SKM-1 treated with dmso at 0.1 percent for 144 hours (cell line): Measurements from ENCODE around the gene TSPEAR.
"Not testable (repeated sequence)": the region's sequence is repeated elsewhere in the genome, so short reads cannot be mapped to it uniquely, and the experiment has no call there.

Experiments used
- DNase-seq: peaks from one replicate; lab custom pipeline; 2025; ENCODE audit not compliant: unreplicated experiment; lab: John Stamatoyannopoulos, UW

The TSPEAR gene

DNA sequence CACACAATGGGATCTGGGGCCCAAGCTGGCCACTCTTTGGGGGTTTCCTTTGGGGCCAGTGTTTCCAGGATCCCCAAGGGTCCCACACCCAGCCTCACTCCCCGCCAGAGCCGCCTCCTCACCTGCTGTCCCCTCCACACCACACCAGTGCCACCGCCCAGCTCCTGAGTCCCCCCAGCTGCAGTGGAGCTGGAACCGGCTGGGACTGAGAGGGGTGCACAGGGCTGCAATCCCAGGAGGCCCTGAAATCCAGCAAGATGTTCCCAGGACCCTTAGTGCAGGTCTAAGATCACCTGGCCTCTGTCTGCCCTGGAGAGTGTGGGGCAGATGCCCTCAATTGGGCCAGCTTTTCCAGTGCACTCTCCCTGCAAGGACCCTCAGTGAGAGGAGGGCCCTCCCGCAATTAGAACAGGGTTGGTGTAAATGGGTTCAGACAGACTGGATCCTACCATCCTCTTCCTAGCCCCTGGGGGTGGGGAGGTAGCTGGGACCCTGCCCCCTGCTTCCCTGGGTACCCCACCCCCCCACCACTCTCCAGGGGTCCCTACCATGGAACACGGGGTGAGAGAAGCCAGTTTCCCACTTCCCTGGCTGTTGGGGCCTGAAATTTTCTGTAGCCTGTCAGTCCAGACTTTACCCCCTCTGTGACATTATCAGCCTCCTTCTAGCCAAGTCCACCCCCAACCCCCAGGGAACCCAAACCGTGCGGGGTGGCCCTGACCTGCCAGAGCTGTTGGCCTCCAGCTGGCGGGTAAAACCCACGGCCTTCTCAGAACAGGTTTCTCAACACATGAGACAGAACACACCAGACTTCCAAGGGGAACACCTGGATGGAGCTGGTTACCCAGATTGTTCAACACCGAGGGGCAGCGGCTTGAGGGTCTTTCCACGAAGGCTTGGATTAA lies 7.4 kb downstream of the TSPEAR start:
- DNase-seq: no peak

DNA sequence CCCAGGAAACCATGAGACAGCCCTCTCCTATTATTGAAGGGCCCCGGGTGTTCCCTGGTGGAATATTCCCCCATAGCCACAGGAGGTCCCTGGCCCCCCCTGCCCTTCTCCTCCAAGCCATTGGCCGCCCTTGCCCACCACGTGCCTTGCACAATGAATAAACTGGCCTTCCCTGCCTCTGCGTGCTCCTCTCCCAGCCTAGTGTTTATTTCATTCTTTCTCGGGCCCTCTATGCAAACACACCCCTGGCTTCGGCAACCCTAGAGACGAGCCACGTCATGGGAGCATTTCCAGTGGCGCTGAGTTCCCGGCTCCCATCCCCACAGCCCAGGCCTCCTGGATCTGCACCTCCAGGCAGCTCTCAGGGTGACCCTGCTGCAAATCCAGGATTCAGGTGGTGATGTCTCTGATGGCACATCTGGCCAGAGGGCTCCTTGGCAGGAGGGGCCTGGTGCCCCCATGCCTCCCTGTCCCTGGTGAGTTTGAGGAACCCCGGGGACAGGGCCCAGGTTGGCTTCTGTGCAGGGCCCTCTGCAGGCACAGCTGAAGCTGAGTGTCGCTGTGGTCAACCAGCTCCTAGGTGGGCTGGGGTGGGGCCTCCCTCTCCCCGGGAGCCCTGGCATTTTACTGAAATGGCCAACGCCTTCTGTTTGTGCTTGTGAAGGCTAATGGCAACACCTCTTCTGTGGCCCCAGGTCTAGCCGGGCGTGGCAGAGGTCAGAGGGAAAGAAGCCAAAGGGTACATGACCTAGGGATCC lies 8.2 kb downstream of the TSPEAR start:
- DNase-seq: no peak

- DNase-seq: no peak
Measured at GRCh38 chr21:44702111-44702972, 9.0 kb downstream of the TSPEAR start.

GRCh38 chr21:44701541-44701940 lies 9.8 kb downstream of the TSPEAR start:
- no peak for DNase-seq

- no peak for DNase-seq
Measured at GRCh38 chr21:44701023-44701400, 10.4 kb downstream of the TSPEAR start.

DNA sequence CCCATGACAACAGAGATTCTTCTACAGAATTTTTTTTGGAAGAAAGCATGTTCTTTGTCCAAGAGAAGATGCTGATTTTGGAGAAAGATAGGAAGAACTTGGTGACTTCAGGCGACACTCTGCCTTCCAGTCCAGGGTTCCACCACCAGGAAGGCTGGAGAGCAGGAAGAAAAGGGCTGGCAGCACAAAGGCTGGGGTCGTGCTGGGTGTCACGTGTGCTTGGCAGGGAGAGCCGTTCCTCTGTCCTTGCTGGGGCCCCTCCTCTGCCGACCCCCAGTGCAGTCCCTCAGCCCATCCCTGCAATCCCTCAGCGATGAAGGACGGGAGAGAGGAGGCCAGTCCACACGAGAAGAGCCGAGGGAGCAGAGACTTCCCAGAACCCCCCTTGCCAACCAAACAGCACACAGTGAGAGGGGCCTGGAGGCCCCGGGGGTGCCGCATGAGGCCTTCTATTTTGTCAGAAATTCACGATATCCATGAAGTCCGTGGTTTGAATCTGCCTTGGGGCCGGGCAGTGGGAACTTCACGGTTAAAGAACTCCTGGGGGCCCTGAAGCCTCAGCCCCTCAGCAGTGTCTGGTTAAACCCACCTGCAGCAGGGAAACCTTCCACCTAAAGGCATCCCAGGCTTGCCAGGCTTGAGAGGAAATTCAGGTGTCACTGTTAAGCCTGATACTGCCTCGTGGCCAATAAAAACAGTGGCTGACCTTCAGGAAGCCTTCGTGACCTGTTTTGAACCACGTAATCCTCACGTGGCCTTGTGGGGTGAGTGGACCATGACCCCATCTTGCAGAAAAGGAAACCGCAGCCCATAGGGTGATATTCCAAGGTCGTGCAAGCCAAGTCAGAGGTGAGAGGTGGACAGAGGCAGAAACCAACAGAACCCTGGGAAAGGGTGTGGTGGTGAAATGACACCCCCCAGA lies 11.0 kb downstream of the TSPEAR start:
- no peak for DNase-seq

GRCh38 chr21:44699502-44700001 lies 11.8 kb downstream of the TSPEAR start:
- DNase-seq: no peak

GRCh38 chr21:44697811-44698734 lies 13.3 kb downstream of the TSPEAR start:
- no peak for DNase-seq

- not testable (repeated sequence) for DNase-seq
Measured at GRCh38 chr21:44697172-44697810, 14.1 kb downstream of the TSPEAR start, which contains the start of gene KRTAP10-12. KRTAP10-12 (plus strand) TSS chr21:44697172; CDS start chr21:44697202, 30 bp downstream.

DNA sequence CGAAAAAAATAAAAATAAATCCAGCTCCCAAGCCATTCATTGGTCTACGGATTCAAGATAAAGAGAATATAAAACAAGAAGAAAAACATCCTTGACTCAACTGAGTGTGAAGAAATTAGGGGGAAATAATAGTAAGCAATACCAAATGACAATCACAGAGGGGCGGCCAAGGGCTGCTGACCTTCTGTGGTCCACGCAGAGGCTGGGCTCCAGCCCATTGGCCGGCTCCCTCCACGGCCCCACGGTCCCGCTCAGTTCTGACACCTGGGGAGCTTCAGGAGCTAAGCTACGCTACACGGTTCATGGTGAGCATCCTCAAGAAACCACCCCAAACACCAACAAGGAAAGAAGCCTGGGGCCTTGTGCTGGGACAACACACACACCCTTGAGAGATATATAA lies 14.8 kb downstream of the TSPEAR start:
- DNase-seq: no peak

DNA sequence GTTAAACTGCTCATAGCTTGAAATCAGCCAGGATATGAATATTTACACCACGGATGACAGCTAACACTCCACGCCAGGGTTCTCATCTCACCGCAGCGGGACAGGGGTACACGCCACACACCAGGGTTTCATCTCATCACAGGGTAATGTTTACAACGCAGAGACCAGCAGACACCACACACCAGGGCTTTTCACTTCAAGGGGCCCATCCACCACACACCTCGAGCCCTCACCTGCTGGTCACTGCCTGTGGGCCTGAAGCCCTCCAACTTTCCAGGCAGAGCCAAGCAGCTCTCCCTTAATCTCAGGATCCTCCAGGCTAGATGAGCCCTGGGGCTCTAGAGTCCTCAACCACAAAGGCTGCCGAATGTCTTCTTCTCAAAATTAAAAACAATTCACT lies 15.7 kb downstream of the TSPEAR start:
- DNase-seq: no peak

DNA sequence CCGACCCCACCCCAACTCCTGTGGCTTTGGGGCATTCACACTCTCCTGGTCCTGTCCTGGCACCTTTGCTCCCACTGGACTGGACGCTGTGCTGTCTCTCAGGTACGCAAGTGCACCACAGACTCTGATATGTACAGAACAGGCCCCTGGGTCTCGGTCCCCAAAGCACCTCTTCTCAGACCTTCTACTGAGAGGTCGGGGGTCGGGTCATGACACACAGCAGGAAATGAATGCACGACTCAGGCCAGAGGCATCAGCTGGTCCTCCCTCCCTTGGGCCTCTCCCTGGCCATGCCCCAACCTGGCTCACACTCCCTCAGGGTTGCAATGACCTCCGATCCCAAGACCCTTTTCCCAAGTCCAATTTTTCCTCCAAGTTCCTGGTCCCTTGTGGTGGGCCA lies 16.2 kb downstream of the TSPEAR start:
- DNase-seq: no peak

GRCh38 chr21:44694776-44695175 lies 16.6 kb downstream of the TSPEAR start:
- DNase-seq: no peak

- no peak for DNase-seq
Measured at GRCh38 chr21:44692798-44693512, 18.4 kb downstream of the TSPEAR start.

- DNase-seq: no peak
Measured at GRCh38 chr21:44691686-44692085, 19.7 kb downstream of the TSPEAR start.

- not testable (repeated sequence) for DNase-seq
Measured at GRCh38 chr21:44689740-44690139, 21.6 kb downstream of the TSPEAR start.

GRCh38 chr21:44687671-44688070 lies 23.7 kb downstream of the TSPEAR start:
- no peak for DNase-seq
